MM.1S (cell line): ENCODE results near the gene CALML4.
"Not testable (repeated sequence)": the region's sequence is repeated elsewhere in the genome, so short reads cannot be mapped to it uniquely, and the experiment has no call there.

ENCODE experiments used
- DNase-seq: peaks from one replicate; pipeline ENCODE4 v3.0.0-alpha.2; 2015
- H2AFZ ChIP-seq: fragments of 300-600 bp; sonication (generic); 2 replicates; pipeline ENCODE4 v1.6.0; 2016; ENCODE audit warnings: antibody characterized with exemption, low read length
- H3F3A ChIP-seq: fragments of 300-600 bp; sonication (generic); 2 replicates; pipeline ENCODE4 v1.6.1; 2016; ENCODE audit warnings: mild to moderate bottlenecking, antibody characterized with exemption, low read length, moderate library complexity, mixed read lengths; ENCODE audit not compliant: insufficient read depth
- H3K27ac ChIP-seq: fragments of 300-600 bp; sonication (generic); 2 replicates; pipeline ENCODE4 v1.5.1; 2016; ENCODE audit warnings: mild to moderate bottlenecking, low read length
- H3K27me3 ChIP-seq: fragments of 300-600 bp; sonication (generic); replicated peaks from 2 replicates; pipeline ENCODE4 v1.6.0; 2016; ENCODE audit warnings: low read length; ENCODE audit not compliant: insufficient read depth
- H3K36me3 ChIP-seq: fragments of 300-600 bp; sonication (generic); replicated peaks from 2 replicates; pipeline ENCODE4 v1.6.1; 2016; ENCODE audit warnings: mild to moderate bottlenecking, low read length, mixed read lengths; ENCODE audit not compliant: insufficient read depth
- H3K4me1 ChIP-seq: fragments of 300-600 bp; sonication (generic); 2 replicates; pipeline ENCODE4 v1.6.1; 2016; ENCODE audit warnings: low read length, mixed read lengths
- H3K4me2 ChIP-seq: fragments of 300-600 bp; sonication (generic); 2 replicates; pipeline ENCODE4 v1.6.0; 2016; ENCODE audit warnings: low read depth, low read length
- H3K4me3 ChIP-seq: fragments of 300-600 bp; sonication (generic); 2 replicates; pipeline ENCODE4 v1.5.1; 2016; ENCODE audit warnings: low read length, mixed read lengths
- H3K79me2 ChIP-seq: fragments of 300-600 bp; sonication (generic); 2 replicates; pipeline ENCODE4 v1.6.1; 2016; ENCODE audit warnings: mixed run types, low read length, mixed read lengths
- H3K9ac ChIP-seq: fragments of 300-600 bp; sonication (generic); 2 replicates; pipeline ENCODE4 v1.6.1; 2016; ENCODE audit warnings: low read length, mixed read lengths
- H3K9me2 ChIP-seq: fragments of 300-600 bp; sonication (generic); replicated peaks from 2 replicates; pipeline ENCODE4 v1.6.1; 2016; ENCODE audit warnings: mild to moderate bottlenecking, low read length, mixed read lengths; ENCODE audit not compliant: insufficient read depth
- H3K9me3 ChIP-seq: fragments of 300-600 bp; sonication (generic); replicated peaks from 2 replicates; pipeline ENCODE4 v1.6.1; 2016; ENCODE audit warnings: mild to moderate bottlenecking, low read length, mixed read lengths; ENCODE audit not compliant: insufficient read depth
- H4K20me1 ChIP-seq: fragments of 300-600 bp; sonication (generic); 2 replicates; pipeline ENCODE4 v1.6.1; 2016; ENCODE audit warnings: mild to moderate bottlenecking, low read length, moderate library complexity, mixed read lengths; ENCODE audit not compliant: insufficient read depth
- CTCF ChIP-seq: fragments of 300-600 bp; sonication (generic); IDR thresholded peaks from 2 replicates; pipeline ENCODE4 v1.5.1; 2016; ENCODE audit warnings: antibody characterized with exemption, low read length, mixed read lengths
- EZH2 ChIP-seq: fragments of 300-600 bp; sonication (generic); optimal IDR thresholded peaks from 2 replicates; pipeline ENCODE3; 2017; ENCODE audit warnings: low read depth, mild to moderate bottlenecking, antibody characterized with exemption, low read length, mixed read lengths
- EZH2phosphoT487 ChIP-seq: fragments of 300-600 bp; sonication (generic); IDR thresholded peaks from 2 replicates; pipeline ENCODE4 v1.6.1; 2018; ENCODE audit warnings: antibody characterized with exemption, low read length

CALML4 gene

DNA sequence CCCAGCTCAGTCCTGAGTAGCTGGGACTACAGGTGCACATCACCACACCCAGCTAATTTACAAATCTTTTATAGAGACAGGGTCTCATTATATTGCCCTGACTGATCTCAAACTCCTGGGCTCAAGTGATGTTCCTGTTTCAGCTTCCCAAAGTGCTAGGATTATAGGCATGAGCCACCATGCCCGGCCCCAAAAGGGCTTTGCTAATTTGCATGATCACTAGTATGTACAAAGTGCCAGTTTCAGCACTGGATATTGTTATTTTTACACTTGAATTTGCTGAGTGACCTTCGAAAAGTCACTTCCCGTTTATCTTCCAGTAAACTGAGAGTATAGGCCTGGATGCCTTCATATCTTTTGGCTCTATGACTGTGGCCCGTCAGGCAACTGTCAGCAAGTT is 12.2 kb upstream of the CALML4 start:
- no peaks in the 10 kb centered on the region for H3K9me2 ChIP-seq
- no peak overlapping the region for H3K27ac ChIP-seq
- no peak overlapping the region for H3K9ac ChIP-seq
- H2AFZ ChIP-seq: no peak overlapping the region
- no peak overlapping the region for H3K4me2 ChIP-seq
- no peaks in the 10 kb centered on the region for H3F3A ChIP-seq
- DNase-seq: no peak
- no peaks in the 10 kb centered on the region for H3K9me3 ChIP-seq
- H3K4me1 ChIP-seq: 0 out of 2 replicates have a peak, but pooled peaks cover 3% of the 10 kb centered on the region
- H3K4me3 ChIP-seq: no peak overlapping the region
- TF ChIP-seq CTCF (no peak), EZH2 (no peak), EZH2phosphoT487 (no peak)
- H3K79me2 ChIP-seq: peaks cover 97% of the 10 kb centered on the region
- H3K36me3 ChIP-seq: peaks cover 28% of the 10 kb centered on the region
- no peaks in the 10 kb centered on the region for H3K27me3 ChIP-seq
- H4K20me1 ChIP-seq: peaks cover 59% of the 10 kb centered on the region

DNA sequence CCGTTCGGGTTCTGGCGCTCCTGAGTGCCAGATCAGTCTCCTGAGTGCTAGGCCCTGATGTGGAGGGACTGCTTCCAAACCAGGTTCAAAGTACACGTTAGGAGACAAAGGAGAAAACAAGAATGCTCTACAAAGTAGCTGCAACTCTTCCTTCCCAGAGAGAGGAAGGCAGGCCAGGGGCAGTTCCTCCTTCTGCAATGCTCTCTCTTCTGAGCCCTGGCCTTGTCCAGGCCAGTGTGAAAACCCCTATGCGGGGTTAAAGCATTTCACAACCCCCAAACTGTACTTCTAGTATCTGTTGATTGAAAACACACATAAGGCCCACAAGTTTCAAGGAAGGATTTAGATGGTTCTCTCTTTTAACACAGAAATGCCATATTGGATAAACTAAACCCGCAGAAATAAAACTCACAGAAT is 9.7 kb upstream of the CALML4 start:
- Histone ChIP-seq H4K20me1 (peaks cover 55% of the 10 kb centered on the region), H3K4me3 (no peak overlapping the region), H3K4me1 (peaks cover 16% of the 10 kb centered on the region), H3K36me3 (peaks cover 23% of the 10 kb centered on the region), H3K9ac (no peak overlapping the region), H3K27me3 (no peaks in the 10 kb centered on the region), H3K4me2 (no peak overlapping the region), H3K9me2 (no peaks in the 10 kb centered on the region), H3K9me3 (no peaks in the 10 kb centered on the region), H3F3A (no peaks in the 10 kb centered on the region; the same call in 1 of the 2 replicates), H3K79me2 (peaks cover 100% of the 10 kb centered on the region), H2AFZ (no peak overlapping the region), H3K27ac (no peak overlapping the region)
- no peak for DNase-seq
- TF ChIP-seq CTCF: no peak
- no peak for TF ChIP-seq EZH2
- no peak for TF ChIP-seq EZH2phosphoT487

GRCh38 chr15:68213991-68214837 is 9.1 kb upstream of the CALML4 start:
- H3K27me3 ChIP-seq: no peaks in the 10 kb centered on the region
- H3K4me3 ChIP-seq: no peak overlapping the region
- no peaks in the 10 kb centered on the region; the same call in 1 of the 2 replicates for H3F3A ChIP-seq
- peaks cover 23% of the 10 kb centered on the region for H3K36me3 ChIP-seq
- no peak for TF ChIP-seq EZH2phosphoT487
- TF ChIP-seq EZH2: no peak
- TF ChIP-seq CTCF: no peak
- H4K20me1 ChIP-seq: peaks cover 49% of the 10 kb centered on the region
- H3K9me3 ChIP-seq: no peaks in the 10 kb centered on the region
- peaks cover 21% of the 10 kb centered on the region for H3K4me1 ChIP-seq
- peaks cover 100% of the 10 kb centered on the region for H3K79me2 ChIP-seq
- H3K27ac ChIP-seq: no peak overlapping the region
- no peak overlapping the region for H3K4me2 ChIP-seq
- no peak overlapping the region for H2AFZ ChIP-seq
- no peak for DNase-seq
- H3K9me2 ChIP-seq: no peaks in the 10 kb centered on the region
- H3K9ac ChIP-seq: no peak overlapping the region

DNA sequence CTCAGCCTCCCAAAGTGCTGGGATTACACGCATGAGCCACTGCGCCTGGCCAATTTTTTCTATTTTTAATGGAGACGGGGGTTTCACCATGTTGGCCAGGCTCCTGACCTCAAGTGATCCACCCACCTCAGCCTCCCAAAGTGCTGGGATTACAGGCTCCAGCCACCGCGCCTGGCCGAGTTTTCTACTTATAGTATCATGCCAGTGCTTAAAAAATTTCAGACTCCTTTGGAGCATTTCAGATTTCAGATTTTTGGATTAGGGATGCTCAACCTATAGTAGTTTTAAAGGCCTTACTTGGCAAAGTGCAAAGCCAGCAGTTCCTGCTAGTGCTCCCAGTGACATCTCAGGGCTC is 8.3 kb upstream of the CALML4 start:
- not testable (repeated sequence) for H3K9me2 ChIP-seq, H2AFZ ChIP-seq, H3F3A ChIP-seq, H3K9ac ChIP-seq, DNase-seq, H3K27ac ChIP-seq, H3K4me3 ChIP-seq, H3K27me3 ChIP-seq, H3K9me3 ChIP-seq, H3K4me2 ChIP-seq
- Histone ChIP-seq H3K36me3 (peaks cover 24% of the 10 kb centered on the region), H3K4me1 (peaks cover 28% of the 10 kb centered on the region), H4K20me1 (peaks cover 43% of the 10 kb centered on the region), H3K79me2 (peaks cover 100% of the 10 kb centered on the region)
